Astrocyte (in vitro differentiated cells and primary cell): ENCODE results near the gene SH3BGRL2. TPM values are rescaled to one million over a fixed set of nuclear protein-coding genes. Genes with fewer than 3 reads are reported as not detected.
A peak's percentile ranks its signal among the peaks of the same experiment; 100 is the strongest.

Source experiments
- DNase-seq: peaks from one replicate; pipeline ENCODE4 v3.0.0-alpha.2; 2010; ENCODE audit warnings: low read depth
- FAIRE-seq: peaks from 2 replicates; lab custom pipeline; 2011; peaks lifted over from hg19 to GRCh38; lab: Jason Lieb, UNC
- H2AFZ ChIP-seq: 2 replicates; pipeline ENCODE4 v1.6.0; 2012; ENCODE audit warnings: low read depth, low read length, inconsistent platforms
- H3K27ac ChIP-seq: 2 replicates; pipeline ENCODE4 v1.5.1; 2011; ENCODE audit warnings: low read depth, low read length, inconsistent platforms
- H3K27me3 ChIP-seq: 2 replicates; pipeline ENCODE4 v1.6.0; 2011; ENCODE audit warnings: low read length, inconsistent platforms; ENCODE audit not compliant: insufficient read depth
- H3K36me3 ChIP-seq: 2 replicates; pipeline ENCODE4 v1.5.1; 2011; ENCODE audit warnings: low read length, inconsistent platforms; ENCODE audit not compliant: insufficient read depth
- H3K4me1 ChIP-seq: 2 replicates; pipeline ENCODE4 v1.5.1; 2011; ENCODE audit warnings: low read length, inconsistent platforms; ENCODE audit not compliant: insufficient read depth
- H3K4me2 ChIP-seq: 2 replicates; pipeline ENCODE4 v1.6.0; 2012; ENCODE audit warnings: low read length, inconsistent platforms
- H3K4me3 ChIP-seq: 2 replicates; pipeline ENCODE4 v1.5.1; 2011; ENCODE audit warnings: low read depth, mild to moderate bottlenecking, low read length, inconsistent platforms; ENCODE audit not compliant: insufficient read depth
- H3K79me2 ChIP-seq: 2 replicates; pipeline ENCODE4 v1.6.0; 2012; ENCODE audit warnings: mild to moderate bottlenecking, low read length, inconsistent platforms; ENCODE audit not compliant: insufficient read depth
- H3K9ac ChIP-seq: 2 replicates; pipeline ENCODE4 v1.6.0; 2012; ENCODE audit warnings: mild to moderate bottlenecking, low read length, inconsistent platforms
- H3K9me3 ChIP-seq: 2 replicates; pipeline ENCODE4 v1.5.1; 2012; ENCODE audit warnings: low read depth, mild to moderate bottlenecking, low read length, inconsistent platforms; ENCODE audit not compliant: insufficient read depth
- H4K20me1 ChIP-seq: 2 replicates; pipeline ENCODE4 v1.6.0; 2012; ENCODE audit warnings: low read length, inconsistent platforms; ENCODE audit not compliant: insufficient read depth
- H3K27ac Mint-ChIP-seq: one replicate; pipeline ENCODE4 v1.8.0; 2021; ENCODE audit warnings: mild to moderate bottlenecking, mixed read lengths; ENCODE audit not compliant: unreplicated experiment
- H3K27me3 Mint-ChIP-seq: one replicate; pipeline ENCODE4 v1.8.0; 2021; ENCODE audit warnings: low read depth, mixed read lengths; ENCODE audit not compliant: unreplicated experiment
- H3K36me3 Mint-ChIP-seq: one replicate; pipeline ENCODE4 v1.8.0; 2021; ENCODE audit warnings: low read depth, mixed read lengths; ENCODE audit not compliant: unreplicated experiment
- H3K4me1 Mint-ChIP-seq: one replicate; pipeline ENCODE4 v1.8.0; 2021; ENCODE audit warnings: low read depth, mixed read lengths; ENCODE audit not compliant: unreplicated experiment
- H3K4me3 Mint-ChIP-seq: one replicate; pipeline ENCODE4 v1.8.0; 2021; ENCODE audit warnings: mild to moderate bottlenecking, moderate library complexity, mixed read lengths; ENCODE audit not compliant: unreplicated experiment
- H3K9me3 Mint-ChIP-seq: one replicate; pipeline ENCODE4 v1.8.0; 2021; ENCODE audit warnings: mild to moderate bottlenecking, mixed read lengths; ENCODE audit not compliant: unreplicated experiment
- CTCF ChIP-seq: IDR thresholded peaks from 2 replicates; pipeline ENCODE4 v1.5.1; 2011; ENCODE audit warnings: low read depth, mild to moderate bottlenecking, inconsistent platforms, low read length, moderate library complexity; ENCODE audit not compliant: insufficient read depth
- EZH2 ChIP-seq: IDR thresholded peaks from 2 replicates; pipeline ENCODE4 v1.6.1; 2012; ENCODE audit warnings: mild to moderate bottlenecking, low read length, inconsistent platforms; ENCODE audit not compliant: insufficient read depth
- total RNA-seq: library from RNA; stranded (reverse); gene quantifications from 2 replicates; pipeline ENCODE4 v1.2.1, GENCODE V29; 2021

SH3BGRL2 gene
- total RNA-seq, 1 donor from 2014 or later = 15.9 TPM

DNA sequence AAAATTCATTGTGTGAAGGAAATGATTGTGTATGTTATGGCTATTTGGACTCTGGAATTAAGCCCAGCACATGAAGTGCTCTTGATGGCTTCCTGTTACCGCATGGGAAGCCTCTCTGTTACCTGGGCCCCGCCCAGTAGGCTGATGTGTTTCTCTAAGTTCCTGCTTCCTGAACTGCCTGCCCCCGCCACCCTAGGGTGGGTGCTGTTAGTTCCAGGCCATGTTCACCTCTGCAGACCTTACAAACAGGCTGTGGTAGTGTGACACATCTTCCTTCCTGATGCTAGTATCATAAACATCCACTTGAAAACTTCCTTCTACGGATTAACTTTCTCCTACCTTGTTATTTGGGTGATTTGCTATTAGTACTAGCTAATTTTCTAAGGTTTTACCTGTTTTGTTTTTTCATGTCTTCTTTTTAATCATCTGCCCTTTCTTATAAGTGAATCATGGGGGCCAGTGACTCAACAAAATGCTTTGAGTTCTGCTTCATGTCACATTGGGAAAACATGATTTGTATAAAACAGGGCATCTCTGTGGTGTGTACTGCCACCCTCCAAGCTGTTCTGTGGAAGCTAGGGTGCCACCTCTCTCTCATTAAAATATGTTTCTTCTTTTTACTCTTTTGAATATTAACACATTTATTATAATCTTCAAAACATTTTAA is 40.6 kb downstream of the SH3BGRL2 start:
- Histone ChIP-seq H3K4me1 (peaks cover 11% of the 10 kb centered on the region), H3K4me3 (no peak overlapping the region), H3K79me2 (no peaks in the 10 kb centered on the region), H3K36me3 (no peaks in the 10 kb centered on the region), H3K27ac (no peak overlapping the region), H4K20me1 (peaks cover 3% of the 10 kb centered on the region), H2AFZ (no peak overlapping the region), H3K4me2 (peak overlapping the region; percentile 40), H3K9ac (no peak overlapping the region), H3K9me3 (no peaks in the 10 kb centered on the region), H3K27me3 (no peaks in the 10 kb centered on the region)
- Mint-ChIP-seq H3K27me3 (no peaks in the 10 kb centered on the region), H3K9me3 (no peaks in the 10 kb centered on the region), H3K4me1 (peaks cover 18% of the 10 kb centered on the region), H3K4me3 (no peak overlapping the region), H3K27ac (peak overlapping the region; percentile 92), H3K36me3 (no peaks in the 10 kb centered on the region)
- TF ChIP-seq EZH2 = no peak
- no peak for TF ChIP-seq CTCF
- FAIRE-seq (no peak), DNase-seq (peak; percentile 47)

- Histone ChIP-seq H3K9me3 (no peaks in the 10 kb centered on the region), H2AFZ (no peak overlapping the region), H3K27ac (no peak overlapping the region), H3K36me3 (no peaks in the 10 kb centered on the region), H4K20me1 (no peaks in the 10 kb centered on the region), H3K9ac (no peak overlapping the region), H3K27me3 (no peaks in the 10 kb centered on the region), H3K79me2 (no peaks in the 10 kb centered on the region), H3K4me3 (no peak overlapping the region), H3K4me2 (no peak overlapping the region), H3K4me1 (peaks cover 11% of the 10 kb centered on the region)
- H3K4me1 Mint-ChIP-seq = peaks cover 18% of the 10 kb centered on the region
- DNase-seq = peak; percentile 30
- no peak for FAIRE-seq
- H3K27ac Mint-ChIP-seq = no peak overlapping the region
- H3K27me3 Mint-ChIP-seq = no peaks in the 10 kb centered on the region
- H3K9me3 Mint-ChIP-seq = no peaks in the 10 kb centered on the region
- H3K4me3 Mint-ChIP-seq = no peak overlapping the region
- H3K36me3 Mint-ChIP-seq = no peaks in the 10 kb centered on the region
- TF ChIP-seq CTCF = peak; percentile 58
- TF ChIP-seq EZH2 = no peak
These were observed 41.5 kb downstream of the SH3BGRL2 start for GRCh38 chr6:79672631-79673111.

- no peak overlapping the region for H3K4me3 Mint-ChIP-seq
- H3K27me3 Mint-ChIP-seq = no peaks in the 10 kb centered on the region
- H3K9me3 Mint-ChIP-seq = no peaks in the 10 kb centered on the region
- no peak overlapping the region for H3K27ac Mint-ChIP-seq
- Histone ChIP-seq H2AFZ (no peak overlapping the region), H3K4me2 (no peak overlapping the region), H3K9ac (no peak overlapping the region), H4K20me1 (no peaks in the 10 kb centered on the region), H3K36me3 (no peaks in the 10 kb centered on the region), H3K79me2 (no peaks in the 10 kb centered on the region), H3K4me3 (no peak overlapping the region), H3K27ac (no peak overlapping the region), H3K27me3 (no peaks in the 10 kb centered on the region), H3K9me3 (no peaks in the 10 kb centered on the region), H3K4me1 (peaks cover 11% of the 10 kb centered on the region)
- H3K4me1 Mint-ChIP-seq = peaks cover 15% of the 10 kb centered on the region
- TF ChIP-seq EZH2 = no peak
- no peaks in the 10 kb centered on the region for H3K36me3 Mint-ChIP-seq
- no peak for FAIRE-seq
- DNase-seq = no peak
These were observed 42.8 kb downstream of the SH3BGRL2 start for GRCh38 chr6:79673947-79674346.
